Measurements from ENCODE around the gene ETNK2. TPM values are rescaled to one million over a fixed set of nuclear protein-coding genes. Genes with fewer than 3 reads are reported as not detected.

The ETNK2 gene
- total and polyA plus RNA-seq, 2 of the 13 experiments (the other 11 are each of a cell fraction or from before 2014, with no cell fraction given) = 15.5 to 42.8 TPM

DNA sequence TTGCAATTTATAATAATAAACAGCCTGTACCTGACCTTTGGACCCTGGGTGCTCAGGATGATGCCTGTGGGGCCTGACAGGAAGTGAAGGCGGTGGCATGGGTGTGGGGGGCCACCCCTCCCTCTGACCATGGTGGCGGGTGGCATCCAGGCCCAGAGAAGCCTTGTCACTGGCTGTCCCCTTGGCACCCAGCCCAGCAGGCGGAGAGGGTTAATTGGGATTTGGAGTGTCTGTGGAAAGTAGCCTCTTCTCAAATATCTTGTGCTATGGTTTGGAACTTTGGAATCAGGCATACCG is 58.5 kb downstream of the ETNK2 start (continued):
- TF ChIP-seq BORCS8-MEF2B (CRISPR knock-in tag; IDR thresholded peaks at IDR 0.05) (no peak), ELF3 (CRISPR knock-in tag; IDR thresholded peaks at IDR 0.05) (0 out of 2 replicates have a peak, but pooled peaks have one; percentile 25), ZNF3 (CRISPR knock-in tag; IDR thresholded peaks at IDR 0.05) (no peak), ZNF672 (CRISPR knock-in tag; IDR thresholded peaks at IDR 0.05) (no peak), PHF21A (CRISPR knock-in tag; IDR thresholded peaks at IDR 0.05) (peak; percentile 77), HNRNPL (IDR thresholded peaks at IDR 0.05; ENCODE audit: low read depth, low read length) (peak; percentile 97), ZNF350 (CRISPR knock-in tag; IDR thresholded peaks at IDR 0.05; ENCODE audit: borderline replicate concordance, low read depth) (no peak), ZFP36L2 (CRISPR knock-in tag; IDR thresholded peaks at IDR 0.05) (no peak), IRX3 (CRISPR knock-in tag; IDR thresholded peaks at IDR 0.05; ENCODE audit: borderline replicate concordance, low read depth) (no peak), HES4 (CRISPR knock-in tag; IDR thresholded peaks at IDR 0.05; ENCODE audit: borderline replicate concordance) (no peak), GLI4 (CRISPR knock-in tag; IDR thresholded peaks at IDR 0.05; ENCODE audit: borderline replicate concordance) (no peak), ZFP37 (CRISPR knock-in tag; IDR thresholded peaks at IDR 0.05; ENCODE audit: borderline replicate concordance) (no peak), MXD4 (CRISPR knock-in tag; IDR thresholded peaks at IDR 0.05) (no peak), ZNF432 (CRISPR knock-in tag; IDR thresholded peaks at IDR 0.05; ENCODE audit: borderline replicate concordance) (no peak), FOSL2 (CRISPR knock-in tag; IDR thresholded peaks at IDR 0.05) (peak; percentile 73), NCOA1 (CRISPR knock-in tag; IDR thresholded peaks at IDR 0.05) (no peak), ZNF883 (CRISPR knock-in tag; IDR thresholded peaks at IDR 0.05; ENCODE audit: not compliant biosample characterization) (no peak), TP53 (CRISPR knock-in tag; conservative IDR thresholded peaks at IDR 0.05) (no peak), DNMT3B (CRISPR knock-in tag; conservative IDR thresholded peaks at IDR 0.05) (no peak), FOXK1 (CRISPR knock-in tag; IDR thresholded peaks at IDR 0.05; ENCODE audit: borderline replicate concordance, low read depth) (no peak), DPF2 (CRISPR knock-in tag; IDR thresholded peaks at IDR 0.05; ENCODE audit: borderline replicate concordance, low read depth) (peak; percentile 42; the same call in 1 of the 2 replicates), TEAD3 (CRISPR knock-in tag; optimal IDR thresholded peaks at IDR 0.05; ENCODE audit: borderline replicate concordance) (peak; percentile 45), MYNN (CRISPR knock-in tag; IDR thresholded peaks at IDR 0.05; ENCODE audit: low read depth) (no peak), ZC3H4 (CRISPR knock-in tag; IDR thresholded peaks at IDR 0.05; ENCODE audit: borderline replicate concordance) (no peak)
- TF ChIP-seq, protein P1, sequence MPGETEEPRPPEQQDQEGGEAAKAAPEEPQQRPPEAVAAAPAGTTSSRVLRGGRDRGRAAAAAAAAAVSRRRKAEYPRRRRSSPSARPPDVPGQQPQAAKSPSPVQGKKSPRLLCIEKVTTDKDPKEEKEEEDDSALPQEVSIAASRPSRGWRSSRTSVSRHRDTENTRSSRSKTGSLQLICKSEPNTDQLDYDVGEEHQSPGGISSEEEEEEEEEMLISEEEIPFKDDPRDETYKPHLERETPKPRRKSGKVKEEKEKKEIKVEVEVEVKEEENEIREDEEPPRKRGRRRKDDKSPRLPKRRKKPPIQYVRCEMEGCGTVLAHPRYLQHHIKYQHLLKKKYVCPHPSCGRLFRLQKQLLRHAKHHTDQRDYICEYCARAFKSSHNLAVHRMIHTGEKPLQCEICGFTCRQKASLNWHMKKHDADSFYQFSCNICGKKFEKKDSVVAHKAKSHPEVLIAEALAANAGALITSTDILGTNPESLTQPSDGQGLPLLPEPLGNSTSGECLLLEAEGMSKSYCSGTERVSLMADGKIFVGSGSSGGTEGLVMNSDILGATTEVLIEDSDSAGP (CRISPR knock-in tag; IDR thresholded peaks at IDR 0.05; ENCODE audit: borderline replicate concordance) = peak; percentile 55; the same call in 1 of the 2 replicates
- TF ChIP-seq, protein P2, sequence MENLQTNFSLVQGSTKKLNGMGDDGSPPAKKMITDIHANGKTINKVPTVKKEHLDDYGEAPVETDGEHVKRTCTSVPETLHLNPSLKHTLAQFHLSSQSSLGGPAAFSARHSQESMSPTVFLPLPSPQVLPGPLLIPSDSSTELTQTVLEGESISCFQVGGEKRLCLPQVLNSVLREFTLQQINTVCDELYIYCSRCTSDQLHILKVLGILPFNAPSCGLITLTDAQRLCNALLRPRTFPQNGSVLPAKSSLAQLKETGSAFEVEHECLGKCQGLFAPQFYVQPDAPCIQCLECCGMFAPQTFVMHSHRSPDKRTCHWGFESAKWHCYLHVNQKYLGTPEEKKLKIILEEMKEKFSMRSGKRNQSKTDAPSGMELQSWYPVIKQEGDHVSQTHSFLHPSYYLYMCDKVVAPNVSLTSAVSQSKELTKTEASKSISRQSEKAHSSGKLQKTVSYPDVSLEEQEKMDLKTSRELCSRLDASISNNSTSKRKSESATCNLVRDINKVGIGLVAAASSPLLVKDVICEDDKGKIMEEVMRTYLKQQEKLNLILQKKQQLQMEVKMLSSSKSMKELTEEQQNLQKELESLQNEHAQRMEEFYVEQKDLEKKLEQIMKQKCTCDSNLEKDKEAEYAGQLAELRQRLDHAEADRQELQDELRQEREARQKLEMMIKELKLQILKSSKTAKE (CRISPR knock-in tag; IDR thresholded peaks at IDR 0.05; ENCODE audit: borderline replicate concordance) = no peak
- TF ChIP-seq, protein P3, sequence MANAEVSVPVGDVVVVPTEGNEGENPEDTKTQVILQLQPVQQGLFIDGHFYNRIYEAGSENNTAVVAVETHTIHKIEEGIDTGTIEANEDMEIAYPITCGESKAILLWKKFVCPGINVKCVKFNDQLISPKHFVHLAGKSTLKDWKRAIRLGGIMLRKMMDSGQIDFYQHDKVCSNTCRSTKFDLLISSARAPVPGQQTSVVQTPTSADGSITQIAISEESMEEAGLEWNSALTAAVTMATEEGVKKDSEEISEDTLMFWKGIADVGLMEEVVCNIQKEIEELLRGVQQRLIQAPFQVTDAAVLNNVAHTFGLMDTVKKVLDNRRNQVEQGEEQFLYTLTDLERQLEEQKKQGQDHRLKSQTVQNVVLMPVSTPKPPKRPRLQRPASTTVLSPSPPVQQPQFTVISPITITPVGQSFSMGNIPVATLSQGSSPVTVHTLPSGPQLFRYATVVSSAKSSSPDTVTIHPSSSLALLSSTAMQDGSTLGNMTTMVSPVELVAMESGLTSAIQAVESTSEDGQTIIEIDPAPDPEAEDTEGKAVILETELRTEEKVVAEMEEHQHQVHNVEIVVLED (CRISPR knock-in tag; IDR thresholded peaks at IDR 0.05; ENCODE audit: borderline replicate concordance) = no peak
- TF ChIP-seq, protein P4, sequence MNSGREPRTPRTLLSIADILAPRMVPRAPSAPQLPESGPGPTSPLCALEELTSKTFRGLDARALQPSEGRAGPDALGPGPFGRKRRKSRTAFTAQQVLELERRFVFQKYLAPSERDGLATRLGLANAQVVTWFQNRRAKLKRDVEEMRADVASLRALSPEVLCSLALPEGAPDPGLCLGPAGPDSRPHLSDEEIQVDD (CRISPR knock-in tag; IDR thresholded peaks at IDR 0.05; ENCODE audit: borderline replicate concordance) = no peak
